ENCODE measurements around the gene CPAMD8. TPM values are rescaled to one million over a fixed set of nuclear protein-coding genes. Genes with fewer than 3 reads are reported as not detected.
A peak's percentile ranks its signal among the peaks of the same experiment; 100 is the strongest.

Gene CPAMD8
- total RNA-seq, 1 donor from 2014 or later, result 16.3 TPM

- no peaks in the 10 kb centered on the region for H4K20me1 ChIP-seq (ENCODE audit: low read depth)
- no peaks in the 10 kb centered on the region for H3K79me2 ChIP-seq (ENCODE audit: low read depth)
- no peaks in the 10 kb centered on the region for H3K36me3 ChIP-seq
- no peak overlapping the region for H3K27ac Mint-ChIP-seq
- peak overlapping the region; percentile 91 for H3K4me2 ChIP-seq
- H3K36me3 Mint-ChIP-seq, result no peaks in the 10 kb centered on the region
- TF ChIP-seq CTCF (IDR thresholded peaks at IDR 0.05) (no peak), EZH2 (IDR thresholded peaks at IDR 0.05) (no peak), EZH2phosphoT487 (IDR thresholded peaks at IDR 0.05) (no peak)
- H3K9me3 Mint-ChIP-seq, result no peaks in the 10 kb centered on the region
- H3K4me1 Mint-ChIP-seq, result peaks cover 18% of the 10 kb centered on the region
- peak overlapping the region; percentile 76 for H3K4me3 Mint-ChIP-seq
- H3F3A ChIP-seq (ENCODE audit: low read depth), result peaks cover 5% of the 10 kb centered on the region
- H3K27ac ChIP-seq, result no peak overlapping the region
- no peaks in the 10 kb centered on the region for H3K9me3 ChIP-seq (ENCODE audit: low read depth)
- H3K27me3 ChIP-seq, result peaks cover 33% of the 10 kb centered on the region
- peak overlapping the region; percentile 67 for H3K4me3 ChIP-seq
- H3K4me1 ChIP-seq, result no peaks in the 10 kb centered on the region
- H3K27me3 Mint-ChIP-seq (ENCODE audit: insufficient read depth, low read depth), result peaks cover 16% of the 10 kb centered on the region
- peak overlapping the region; percentile 67 for H2AFZ ChIP-seq (replicated peaks)
- DNase-seq (ENCODE audit: low spot score), result no peak
- no peak overlapping the region for H3K9ac ChIP-seq
Measured at GRCh38 chr19:16897856-16898161, 128.8 kb downstream of the CPAMD8 start.

- H3K79me2 ChIP-seq (ENCODE audit: low read depth), result no peaks in the 10 kb centered on the region
- H3K9me3 ChIP-seq (ENCODE audit: low read depth), result no peaks in the 10 kb centered on the region
- Mint-ChIP-seq H3K27ac (no peak overlapping the region), H3K9me3 (no peaks in the 10 kb centered on the region), H3K36me3 (no peaks in the 10 kb centered on the region), H3K4me1 (peaks cover 18% of the 10 kb centered on the region), H3K27me3 (ENCODE audit: insufficient read depth, low read depth) (peaks cover 16% of the 10 kb centered on the region), H3K4me3 (peak overlapping the region; percentile 84)
- no peak for TF ChIP-seq EZH2phosphoT487 (IDR thresholded peaks at IDR 0.05)
- no peak for TF ChIP-seq CTCF (IDR thresholded peaks at IDR 0.05)
- TF ChIP-seq EZH2 (IDR thresholded peaks at IDR 0.05), result no peak
- H3F3A ChIP-seq (ENCODE audit: low read depth), result peaks cover 5% of the 10 kb centered on the region
- no peaks in the 10 kb centered on the region for H4K20me1 ChIP-seq (ENCODE audit: low read depth)
- peak overlapping the region; percentile 67 for H3K4me3 ChIP-seq
- H3K27me3 ChIP-seq, result peaks cover 33% of the 10 kb centered on the region
- no peak overlapping the region for H3K9ac ChIP-seq
- H3K27ac ChIP-seq, result no peak overlapping the region
- H3K4me1 ChIP-seq, result no peaks in the 10 kb centered on the region
- peak overlapping the region; percentile 91 for H3K4me2 ChIP-seq
- DNase-seq (ENCODE audit: low spot score), result peak; percentile 98
- peak overlapping the region; percentile 67 for H2AFZ ChIP-seq (replicated peaks)
- no peaks in the 10 kb centered on the region for H3K36me3 ChIP-seq
Measured at GRCh38 chr19:16897029-16897855, 129.4 kb downstream of the CPAMD8 start.

GRCh38 chr19:16896146-16897028 is 130.2 kb downstream of the CPAMD8 start:
- Mint-ChIP-seq H3K9me3 (no peaks in the 10 kb centered on the region), H3K4me1 (peaks cover 14% of the 10 kb centered on the region), H3K27me3 (ENCODE audit: insufficient read depth, low read depth) (peaks cover 13% of the 10 kb centered on the region), H3K36me3 (no peaks in the 10 kb centered on the region), H3K4me3 (peak overlapping the region; percentile 84), H3K27ac (no peak overlapping the region)
- Histone ChIP-seq H3K36me3 (no peaks in the 10 kb centered on the region), H3F3A (ENCODE audit: low read depth) (peaks cover 5% of the 10 kb centered on the region), H3K9ac (no peak overlapping the region), H3K9me3 (ENCODE audit: low read depth) (no peaks in the 10 kb centered on the region), H3K27me3 (peaks cover 33% of the 10 kb centered on the region), H3K4me3 (peak overlapping the region; percentile 61), H3K79me2 (ENCODE audit: low read depth) (no peaks in the 10 kb centered on the region), H3K27ac (no peak overlapping the region), H2AFZ (replicated peaks) (peak overlapping the region; percentile 53), H3K4me1 (no peaks in the 10 kb centered on the region), H3K4me2 (peak overlapping the region; percentile 84), H4K20me1 (ENCODE audit: low read depth) (no peaks in the 10 kb centered on the region)
- peak; percentile 59 for DNase-seq (ENCODE audit: low spot score)
- TF ChIP-seq EZH2 (IDR thresholded peaks at IDR 0.05) (peak; percentile 48), CTCF (IDR thresholded peaks at IDR 0.05) (no peak), EZH2phosphoT487 (IDR thresholded peaks at IDR 0.05) (no peak)
